ENCODE data around the gene TRAK1. TPM values are rescaled to one million over a fixed set of nuclear protein-coding genes. Genes with fewer than 3 reads are reported as not detected.

The TRAK1 gene
- total and polyA plus RNA-seq, 5 donors, result 91.7 to 249 (median 223) TPM

- peaks cover 25% of the 10 kb centered on the region for H3K4me1 ChIP-seq (ENCODE audit: control insufficient read depth, insufficient read depth, low read length)
- H3K4me3 ChIP-seq (ENCODE audit: low read length), result no peak overlapping the region
- WGBS, result 84% methylated on average over 11 of the region's 11 CpGs
- ATAC-seq (peak; percentile 48 to 53), DNase-seq (no peak)
- H3K9me3 ChIP-seq (ENCODE audit: control insufficient read depth, low read length), result no peaks in the 10 kb centered on the region
- no peak overlapping the region for H3K27ac ChIP-seq (ENCODE audit: low read length)
- intact Hi-C loops (cut with DNase I), result loop anchor here in 1 of 4 donors (10.0 kb wide), 1 partner anchor 52 kb away; no protein-coding TSS in a partner anchor
- no peaks in the 10 kb centered on the region for H3K27me3 ChIP-seq (ENCODE audit: control insufficient read depth, insufficient read depth)
Measured at GRCh38 chr3:42166662-42167300, 75.6 kb downstream of the TRAK1 start.

- intact Hi-C loops (cut with DNase I), result loop anchor here in 1 of 4 donors (10.0 kb wide), 1 partner anchor 55 kb away; no protein-coding TSS in a partner anchor
- no peaks in the 10 kb centered on the region for H3K9me3 ChIP-seq (ENCODE audit: control insufficient read depth, low read length)
- WGBS, result 75% methylated on average over 7 of the region's 7 CpGs
- no peaks in the 10 kb centered on the region for H3K27me3 ChIP-seq (ENCODE audit: control insufficient read depth, insufficient read depth)
- no peak overlapping the region for H3K27ac ChIP-seq (ENCODE audit: low read length)
- ATAC-seq, result peak in 1 of 2 donors; percentile 35
- H3K4me1 ChIP-seq (ENCODE audit: control insufficient read depth, insufficient read depth, low read length), result peaks cover 22% of the 10 kb centered on the region
- DNase-seq, result no peak
- no peak overlapping the region for H3K4me3 ChIP-seq (ENCODE audit: low read length)
Measured at GRCh38 chr3:42169579-42170120, 78.5 kb downstream of the TRAK1 start.

GRCh38 chr3:42172047-42172654 is 81.0 kb downstream of the TRAK1 start:
- intact Hi-C loops (cut with DNase I), result no loop called here
- H3K4me1 ChIP-seq (ENCODE audit: control insufficient read depth, insufficient read depth, low read length), result peaks cover 10% of the 10 kb centered on the region
- H3K9me3 ChIP-seq (ENCODE audit: control insufficient read depth, low read length), result no peaks in the 10 kb centered on the region
- no peak overlapping the region for H3K27ac ChIP-seq (ENCODE audit: low read length)
- no peaks in the 10 kb centered on the region for H3K27me3 ChIP-seq (ENCODE audit: control insufficient read depth, insufficient read depth)
- no peak overlapping the region for H3K4me3 ChIP-seq (ENCODE audit: low read length)
- WGBS, result 87% methylated on average over 3 of the region's 3 CpGs
- DNase-seq (no peak), ATAC-seq (no peak)

GRCh38 chr3:42173307-42173706 is 82.2 kb downstream of the TRAK1 start:
- peaks cover 21% of the 10 kb centered on the region for H3K4me1 ChIP-seq (ENCODE audit: control insufficient read depth, insufficient read depth, low read length)
- ATAC-seq (no peak), DNase-seq (no peak)
- 66% methylated on average over 6 of the region's 6 CpGs for WGBS
- H3K27ac ChIP-seq (ENCODE audit: low read length), result no peak overlapping the region
- H3K27me3 ChIP-seq (ENCODE audit: control insufficient read depth, insufficient read depth), result no peaks in the 10 kb centered on the region
- H3K9me3 ChIP-seq (ENCODE audit: control insufficient read depth, low read length), result no peaks in the 10 kb centered on the region
- intact Hi-C loops (cut with DNase I), result no loop called here
- no peak overlapping the region for H3K4me3 ChIP-seq (ENCODE audit: low read length)

- no peak for DNase-seq
- Histone ChIP-seq H3K9me3 (ENCODE audit: control insufficient read depth, low read length) (no peaks in the 10 kb centered on the region), H3K4me3 (ENCODE audit: low read length) (no peak overlapping the region), H3K4me1 (ENCODE audit: control insufficient read depth, insufficient read depth, low read length) (peaks cover 23% of the 10 kb centered on the region), H3K27me3 (ENCODE audit: control insufficient read depth, insufficient read depth) (no peaks in the 10 kb centered on the region), H3K27ac (ENCODE audit: low read length) (no peak overlapping the region)
- intact Hi-C loops (cut with DNase I), result no loop called here
- WGBS, result 87% methylated on average over 10 of the region's 10 CpGs
- no peak for ATAC-seq
Measured at GRCh38 chr3:42174679-42175385, 83.7 kb downstream of the TRAK1 start.

GRCh38 chr3:42175386-42176240 is 84.5 kb downstream of the TRAK1 start:
- Histone ChIP-seq H3K4me3 (ENCODE audit: low read length) (no peak overlapping the region), H3K4me1 (ENCODE audit: control insufficient read depth, insufficient read depth, low read length) (peaks cover 22% of the 10 kb centered on the region), H3K9me3 (ENCODE audit: control insufficient read depth, low read length) (no peaks in the 10 kb centered on the region), H3K27ac (ENCODE audit: low read length) (no peak overlapping the region), H3K27me3 (ENCODE audit: control insufficient read depth, insufficient read depth) (no peaks in the 10 kb centered on the region)
- 76% methylated on average over 9 of the region's 9 CpGs for WGBS
- ATAC-seq, result no peak
- intact Hi-C loops (cut with DNase I), result no loop called here
- no peak for DNase-seq

GRCh38 chr3:42176242-42177034 is 85.3 kb downstream of the TRAK1 start:
- DNase-seq (no peak), ATAC-seq (no peak)
- H3K4me3 ChIP-seq (ENCODE audit: low read length), result no peak overlapping the region
- 73% methylated on average over 7 of the region's 7 CpGs for WGBS
- no peaks in the 10 kb centered on the region for H3K9me3 ChIP-seq (ENCODE audit: control insufficient read depth, low read length)
- H3K27me3 ChIP-seq (ENCODE audit: control insufficient read depth, insufficient read depth), result no peaks in the 10 kb centered on the region
- no peak overlapping the region for H3K27ac ChIP-seq (ENCODE audit: low read length)
- peaks cover 22% of the 10 kb centered on the region for H3K4me1 ChIP-seq (ENCODE audit: control insufficient read depth, insufficient read depth, low read length)
- intact Hi-C loops (cut with DNase I), result no loop called here

GRCh38 chr3:42177068-42177800 is 86.1 kb downstream of the TRAK1 start:
- ATAC-seq, result no peak
- Histone ChIP-seq H3K4me1 (ENCODE audit: control insufficient read depth, insufficient read depth, low read length) (peaks cover 19% of the 10 kb centered on the region), H3K9me3 (ENCODE audit: control insufficient read depth, low read length) (no peaks in the 10 kb centered on the region), H3K27ac (ENCODE audit: low read length) (no peak overlapping the region), H3K27me3 (ENCODE audit: control insufficient read depth, insufficient read depth) (no peaks in the 10 kb centered on the region), H3K4me3 (ENCODE audit: low read length) (no peak overlapping the region)
- intact Hi-C loops (cut with DNase I), result no loop called here
- DNase-seq, result no peak
- 72% methylated on average over 6 of the region's 6 CpGs for WGBS

GRCh38 chr3:42177801-42178150 is 86.6 kb downstream of the TRAK1 start:
- Histone ChIP-seq H3K27me3 (ENCODE audit: control insufficient read depth, insufficient read depth) (no peaks in the 10 kb centered on the region), H3K27ac (ENCODE audit: low read length) (no peak overlapping the region), H3K4me1 (ENCODE audit: control insufficient read depth, insufficient read depth, low read length) (peaks cover 19% of the 10 kb centered on the region), H3K9me3 (ENCODE audit: control insufficient read depth, low read length) (no peaks in the 10 kb centered on the region), H3K4me3 (ENCODE audit: low read length) (no peak overlapping the region)
- DNase-seq (no peak), ATAC-seq (no peak)
- intact Hi-C loops (cut with DNase I), result no loop called here
- 86% methylated on average over 9 of the region's 9 CpGs for WGBS

All from right cardiac atrium (tissue), 5 donors.